NCI-H2196 treated with DMSO at 0.1 percent for 48 hours (cell line): Measurements from ENCODE around the gene NR1D2.

Experiments used
- DNase-seq: peaks from one replicate; lab custom pipeline; 2025; ENCODE audit not compliant: unreplicated experiment; lab: John Stamatoyannopoulos, UW

Gene NR1D2

GRCh38 chr3:23961913-23962312 is 16.8 kb downstream of the NR1D2 start:
- no peak for DNase-seq

GRCh38 chr3:23964537-23965235 is 19.6 kb downstream of the NR1D2 start:
- DNase-seq: no peak

- DNase-seq: no peak
These were observed 21.2 kb downstream of the NR1D2 start for GRCh38 chr3:23966328-23966727.

GRCh38 chr3:23968463-23969184 is 23.5 kb downstream of the NR1D2 start:
- DNase-seq: no peak

GRCh38 chr3:23969393-23969792 is 24.3 kb downstream of the NR1D2 start:
- no peak for DNase-seq

- DNase-seq: no peak
These were observed 26.6 kb downstream of the NR1D2 start for GRCh38 chr3:23971684-23972083.

- no peak for DNase-seq
These were observed 31.5 kb downstream of the NR1D2 start for GRCh38 chr3:23976555-23976954.

- no peak for DNase-seq
These were observed 34.5 kb downstream of the NR1D2 start for GRCh38 chr3:23979569-23979968.

- DNase-seq: no peak
These were observed 36.0 kb downstream of the NR1D2 start for GRCh38 chr3:23981136-23981535.

- DNase-seq: no peak
These were observed 36.9 kb downstream of the NR1D2 start for GRCh38 chr3:23981955-23982354.

- DNase-seq: no peak
These were observed 39.8 kb downstream of the NR1D2 start for GRCh38 chr3:23984934-23985333.

GRCh38 chr3:23985747-23986544 is 40.9 kb downstream of the NR1D2 start:
- DNase-seq: no peak

- DNase-seq: no peak
These were observed 42.3 kb downstream of the NR1D2 start for GRCh38 chr3:23987356-23987755.

- no peak for DNase-seq
These were observed 46.2 kb downstream of the NR1D2 start for GRCh38 chr3:23991306-23991682.

- peak; percentile 44 for DNase-seq
These were observed 46.9 kb downstream of the NR1D2 start for GRCh38 chr3:23991683-23992628.

- DNase-seq: no peak
These were observed 48.6 kb downstream of the NR1D2 start for GRCh38 chr3:23993556-23994243.

- DNase-seq: no peak
These were observed 49.1 kb downstream of the NR1D2 start for GRCh38 chr3:23994244-23994569.

GRCh38 chr3:23995219-23995618 is 50.1 kb downstream of the NR1D2 start:
- no peak for DNase-seq

- no peak for DNase-seq
These were observed 51.0 kb downstream of the NR1D2 start for GRCh38 chr3:23996095-23996524.

- peak; percentile 0 for DNase-seq
These were observed 54.0 kb downstream of the NR1D2 start for GRCh38 chr3:23999012-23999641.
